Measurements from ENCODE around the gene INTS2. TPM values are rescaled to one million over a fixed set of nuclear protein-coding genes. Genes with fewer than 3 reads are reported as not detected.

INTS2 gene
- total RNA-seq, 4 donors from 2014 or later, result 7.4 to 38.4 (median 15.9) TPM

DNA sequence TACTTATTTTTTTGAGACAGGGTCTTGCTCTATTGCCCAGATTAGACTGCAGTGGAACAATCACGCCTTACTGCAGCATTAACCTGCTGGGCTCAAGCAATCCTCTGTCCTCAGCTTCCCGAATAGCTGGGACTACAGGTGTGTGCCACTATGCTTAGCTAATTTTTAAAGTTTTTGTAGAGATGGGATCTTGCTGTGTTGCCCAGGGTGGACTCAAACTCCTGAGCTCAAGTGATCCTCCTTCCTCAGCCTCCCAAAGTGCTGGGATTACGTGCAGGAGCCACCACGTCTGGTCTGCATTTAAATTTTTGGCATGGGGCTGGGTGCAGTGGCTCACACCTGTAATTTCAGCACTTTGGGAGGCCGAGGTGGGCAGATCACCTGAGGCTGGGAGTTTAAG lies 41.0 kb upstream of the INTS2 start:
- intact Hi-C loops (cut with DNase I; ENCODE audit: low total_unique reads), result no loop called here
- H3K4me3 ChIP-seq, result no peak overlapping the region

GRCh38 chr17:61967729-61968128 lies 39.9 kb upstream of the INTS2 start:
- no peak for DNase-seq
- TF ChIP-seq POLR2A (IDR thresholded peaks at IDR 0.05) (no peak), CTCF (IDR thresholded peaks at IDR 0.05) (no peak)
- Histone ChIP-seq H3K4me3 (no peak overlapping the region), H3K9me3 (no peaks in the 10 kb centered on the region), H3K27ac (no peak overlapping the region), H3K36me3 (no peaks in the 10 kb centered on the region), H3K4me1 (no peaks in the 10 kb centered on the region), H3K27me3 (no peaks in the 10 kb centered on the region)
- intact Hi-C loops (cut with DNase I; ENCODE audit: low total_unique reads), result no loop called here

More for the DNA sequence above, 41.0 kb upstream of the INTS2 start:
- Histone ChIP-seq H3K36me3 (no peaks in the 10 kb centered on the region), H3K4me1 (no peaks in the 10 kb centered on the region), H3K9me3 (no peaks in the 10 kb centered on the region), H3K27ac (no peak overlapping the region), H3K27me3 (no peaks in the 10 kb centered on the region)
- TF ChIP-seq CTCF (IDR thresholded peaks at IDR 0.05) (no peak), POLR2A (IDR thresholded peaks at IDR 0.05) (no peak)
- DNase-seq, result no peak

GRCh38 chr17:61966191-61966590 lies 38.4 kb upstream of the INTS2 start:
- no peak overlapping the region for H3K4me3 ChIP-seq
- H3K27me3 ChIP-seq, result no peaks in the 10 kb centered on the region
- H3K27ac ChIP-seq, result no peak overlapping the region
- TF ChIP-seq POLR2A (IDR thresholded peaks at IDR 0.05) (no peak), CTCF (IDR thresholded peaks at IDR 0.05) (no peak)
- no peaks in the 10 kb centered on the region for H3K36me3 ChIP-seq
- H3K4me1 ChIP-seq, result no peaks in the 10 kb centered on the region
- intact Hi-C loops (cut with DNase I; ENCODE audit: low total_unique reads), result no loop called here
- no peak for DNase-seq
- no peaks in the 10 kb centered on the region for H3K9me3 ChIP-seq

DNA sequence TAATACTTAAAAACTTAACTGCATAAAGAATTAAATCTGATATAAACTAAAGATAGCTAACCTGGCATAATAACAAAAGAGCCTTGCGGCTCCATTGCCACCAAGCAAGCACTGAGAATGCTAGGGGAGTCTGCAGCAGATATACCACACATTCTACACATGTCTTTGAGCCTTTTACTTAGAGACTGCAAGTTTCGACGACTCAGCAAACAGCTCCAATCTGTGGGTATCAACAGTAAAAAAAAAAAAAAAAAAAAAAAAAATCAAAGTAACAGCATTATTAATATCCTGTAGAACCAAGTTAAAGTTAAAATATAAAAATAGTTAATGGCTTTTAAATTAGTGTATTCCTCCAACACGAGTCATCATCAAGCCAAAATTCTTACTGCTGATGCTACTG lies 27.8 kb upstream of the INTS2 start:
- Histone ChIP-seq H3K9me3 (no peaks in the 10 kb centered on the region), H3K27ac (no peak overlapping the region), H3K4me1 (no peaks in the 10 kb centered on the region), H3K27me3 (no peaks in the 10 kb centered on the region), H3K4me3 (no peak overlapping the region), H3K36me3 (no peaks in the 10 kb centered on the region)
- TF ChIP-seq POLR2A (IDR thresholded peaks at IDR 0.05) (no peak), CTCF (IDR thresholded peaks at IDR 0.05) (no peak)
- intact Hi-C loops (cut with DNase I; ENCODE audit: low total_unique reads), result no loop called here
- no peak for DNase-seq

- H3K36me3 ChIP-seq, result no peaks in the 10 kb centered on the region
- intact Hi-C loops (cut with DNase I; ENCODE audit: low total_unique reads), result no loop called here
- H3K4me3 ChIP-seq, result no peak overlapping the region
- no peak overlapping the region for H3K27ac ChIP-seq
- no peaks in the 10 kb centered on the region for H3K4me1 ChIP-seq
- no peaks in the 10 kb centered on the region for H3K27me3 ChIP-seq
- DNase-seq, result no peak
- no peaks in the 10 kb centered on the region for H3K9me3 ChIP-seq
- TF ChIP-seq CTCF (IDR thresholded peaks at IDR 0.05) (no peak), POLR2A (IDR thresholded peaks at IDR 0.05) (no peak)
These were observed 19.7 kb upstream of the INTS2 start for GRCh38 chr17:61947367-61948078.
